HEK293 (cell line): ENCODE measurements around the gene MAZ.
A peak's percentile ranks its signal among the peaks of the same experiment; 100 is the strongest.

Experiments
- BCL11A ChIP-seq: fragments of 450-650 bp; formaldehyde crosslinking; IDR thresholded peaks from 2 replicates; pipeline ENCODE4 v1.5.1; 2016; ENCODE audit warnings: low read depth, missing biosample characterization, missing genetic modification characterization
- GLIS2 ChIP-seq: fragments of 450-650 bp; formaldehyde crosslinking; IDR thresholded peaks from 2 replicates; pipeline ENCODE4 v1.5.1; 2016; ENCODE audit warnings: missing biosample characterization, missing genetic modification characterization
- KLF16 ChIP-seq: fragments of 450-650 bp; formaldehyde crosslinking; IDR thresholded peaks from 2 replicates; pipeline ENCODE4 v1.5.1; 2017; ENCODE audit warnings: missing biosample characterization, missing genetic modification characterization
- MZF1 ChIP-seq: fragments of 450-650 bp; formaldehyde crosslinking; IDR thresholded peaks from 2 replicates; pipeline ENCODE4 v1.5.1; 2017; ENCODE audit warnings: missing biosample characterization, missing genetic modification characterization, borderline replicate concordance
- SETDB1 ChIP-seq: IDR thresholded peaks from one replicate; pipeline ENCODE4 v1.6.1; 2017; ENCODE audit warnings: mild to moderate bottlenecking, low read length, moderate library complexity, mixed read lengths; ENCODE audit not compliant: insufficient read length
- SP3 ChIP-seq: fragments of 450-650 bp; formaldehyde crosslinking; IDR thresholded peaks from 2 replicates; pipeline ENCODE4 v1.5.1; 2016; ENCODE audit warnings: missing biosample characterization, missing genetic modification characterization
- ZBTB17 ChIP-seq: fragments of 450-650 bp; formaldehyde crosslinking; IDR thresholded peaks from 2 replicates; pipeline ENCODE4 v1.5.1; 2016; ENCODE audit warnings: missing biosample characterization, missing genetic modification characterization
- ZNF248 ChIP-seq: fragments of 450-650 bp; formaldehyde crosslinking; IDR thresholded peaks from 2 replicates; pipeline ENCODE4 v1.5.1; 2017; ENCODE audit warnings: missing biosample characterization, missing genetic modification characterization
- ZNF292 ChIP-seq: fragments of 450-650 bp; formaldehyde crosslinking; IDR thresholded peaks from 2 replicates; pipeline ENCODE4 v1.5.1; 2016; ENCODE audit warnings: low read depth, missing biosample characterization, missing genetic modification characterization, borderline replicate concordance
- ZNF324 ChIP-seq: fragments of 450-650 bp; formaldehyde crosslinking; IDR thresholded peaks from 2 replicates; pipeline ENCODE4 v1.5.1; 2016; ENCODE audit warnings: missing biosample characterization, missing genetic modification characterization
- ZNF433 ChIP-seq: fragments of 450-650 bp; formaldehyde crosslinking; IDR thresholded peaks from 2 replicates; pipeline ENCODE4 v1.5.1; 2016; ENCODE audit warnings: missing biosample characterization, missing genetic modification characterization, low read depth
- ZNF544 ChIP-seq: fragments of 450-650 bp; formaldehyde crosslinking; IDR thresholded peaks from 2 replicates; pipeline ENCODE4 v1.5.0; 2017; ENCODE audit warnings: missing biosample characterization, missing genetic modification characterization
- ZNF571 ChIP-seq: fragments of 450-650 bp; formaldehyde crosslinking; IDR thresholded peaks from 2 replicates; pipeline ENCODE4 v1.5.0; 2017; ENCODE audit warnings: missing biosample characterization, missing genetic modification characterization
- ZNF610 ChIP-seq: fragments of 450-650 bp; formaldehyde crosslinking; IDR thresholded peaks from 2 replicates; pipeline ENCODE4 v1.5.1; 2016; ENCODE audit warnings: missing biosample characterization, missing genetic modification characterization, borderline replicate concordance
- ZNF626 ChIP-seq: fragments of 450-650 bp; sonication (Bioruptor Pico); formaldehyde crosslinking; IDR thresholded peaks from 2 replicates; pipeline ENCODE4 v1.5.1; 2018; ENCODE audit warnings: missing biosample characterization, missing genetic modification characterization, inconsistent platforms
- ZNF677 ChIP-seq: fragments of 450-650 bp; IDR thresholded peaks from 2 replicates; pipeline ENCODE4 v1.5.0; 2018; ENCODE audit warnings: missing biosample characterization, mild to moderate bottlenecking, missing genetic modification characterization, moderate library complexity
- ZXDB ChIP-seq: fragments of 450-650 bp; formaldehyde crosslinking; IDR thresholded peaks from 2 replicates; pipeline ENCODE4 v1.5.1; 2016; ENCODE audit warnings: missing biosample characterization, missing genetic modification characterization
- TF ChIP-seq, protein P1 (sequence below): fragments of 450-650 bp; formaldehyde crosslinking; IDR thresholded peaks from 2 replicates; pipeline ENCODE4 v1.5.1; 2016; ENCODE audit warnings: missing biosample characterization, missing genetic modification characterization
- TF ChIP-seq, protein P2 (sequence below): fragments of 450-650 bp; formaldehyde crosslinking; IDR thresholded peaks from 2 replicates; pipeline ENCODE4 v1.5.1; 2016; ENCODE audit warnings: missing biosample characterization, missing genetic modification characterization
- TF ChIP-seq, protein P3 (sequence below): fragments of 450-650 bp; formaldehyde crosslinking; IDR thresholded peaks from 2 replicates; pipeline ENCODE4 v1.5.1; 2016; ENCODE audit warnings: missing biosample characterization, missing genetic modification characterization
- TF ChIP-seq, protein P4 (sequence below): fragments of 450-650 bp; formaldehyde crosslinking; IDR thresholded peaks from 2 replicates; pipeline ENCODE4 v1.5.1; 2016; ENCODE audit warnings: missing biosample characterization, missing genetic modification characterization
- TF ChIP-seq, protein P5 (sequence below): fragments of 450-650 bp; formaldehyde crosslinking; IDR thresholded peaks from 2 replicates; pipeline ENCODE4 v1.5.1; 2016; ENCODE audit warnings: missing biosample characterization, missing genetic modification characterization, borderline replicate concordance
- TF ChIP-seq, protein P6 (sequence below): fragments of 450-650 bp; formaldehyde crosslinking; IDR thresholded peaks from 2 replicates; pipeline ENCODE4 v1.5.1; 2016; ENCODE audit warnings: missing biosample characterization, missing genetic modification characterization

Gene MAZ

DNA sequence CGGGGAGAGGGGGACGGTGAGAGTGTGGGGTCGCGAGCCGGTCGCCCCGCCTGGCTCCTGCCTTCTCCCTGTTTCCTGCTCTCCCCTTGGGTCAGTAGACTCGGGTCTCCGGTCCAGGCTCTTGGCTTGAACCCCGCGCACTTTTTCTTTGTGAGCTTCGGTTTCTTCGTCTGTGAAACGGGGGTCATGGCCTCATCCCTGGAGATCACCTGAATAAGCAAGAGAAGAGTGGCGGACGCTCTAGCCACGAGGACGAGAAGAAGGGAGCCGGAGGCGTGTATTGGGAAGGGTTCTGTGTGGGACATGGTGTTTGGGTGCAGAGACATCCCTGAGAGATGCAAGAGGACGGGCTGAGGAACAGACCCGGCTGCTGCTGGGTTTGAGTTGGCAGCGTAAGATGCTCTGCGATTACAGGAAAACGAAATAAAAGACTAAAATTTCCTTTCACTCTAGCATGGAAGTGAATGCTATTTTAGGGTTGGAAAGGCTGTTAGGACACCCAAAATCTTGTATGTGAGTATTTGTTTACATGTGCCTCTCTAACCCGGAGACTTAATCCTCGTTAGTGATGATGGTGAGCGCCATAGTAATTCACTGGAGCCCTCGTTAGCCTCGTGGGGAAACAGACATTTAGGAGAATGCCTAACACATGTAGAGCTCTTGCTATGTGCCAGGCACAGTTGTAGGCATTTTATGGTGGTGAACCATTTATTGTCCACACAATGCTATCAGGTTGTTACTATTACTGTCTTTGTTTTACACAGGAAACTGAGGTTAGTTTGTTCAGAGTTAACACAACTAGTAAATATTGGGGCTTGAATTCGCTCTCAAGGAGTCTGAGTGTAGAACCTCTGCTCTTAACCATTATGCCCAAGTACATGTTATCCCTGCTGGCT is 15.1 kb upstream of the MAZ start (continued):
- no peak for TF ChIP-seq ZBTB17 (tag by site-specific recombination)
- no peak for TF ChIP-seq ZNF433 (tag by site-specific recombination)
- TF ChIP-seq, protein P1, sequence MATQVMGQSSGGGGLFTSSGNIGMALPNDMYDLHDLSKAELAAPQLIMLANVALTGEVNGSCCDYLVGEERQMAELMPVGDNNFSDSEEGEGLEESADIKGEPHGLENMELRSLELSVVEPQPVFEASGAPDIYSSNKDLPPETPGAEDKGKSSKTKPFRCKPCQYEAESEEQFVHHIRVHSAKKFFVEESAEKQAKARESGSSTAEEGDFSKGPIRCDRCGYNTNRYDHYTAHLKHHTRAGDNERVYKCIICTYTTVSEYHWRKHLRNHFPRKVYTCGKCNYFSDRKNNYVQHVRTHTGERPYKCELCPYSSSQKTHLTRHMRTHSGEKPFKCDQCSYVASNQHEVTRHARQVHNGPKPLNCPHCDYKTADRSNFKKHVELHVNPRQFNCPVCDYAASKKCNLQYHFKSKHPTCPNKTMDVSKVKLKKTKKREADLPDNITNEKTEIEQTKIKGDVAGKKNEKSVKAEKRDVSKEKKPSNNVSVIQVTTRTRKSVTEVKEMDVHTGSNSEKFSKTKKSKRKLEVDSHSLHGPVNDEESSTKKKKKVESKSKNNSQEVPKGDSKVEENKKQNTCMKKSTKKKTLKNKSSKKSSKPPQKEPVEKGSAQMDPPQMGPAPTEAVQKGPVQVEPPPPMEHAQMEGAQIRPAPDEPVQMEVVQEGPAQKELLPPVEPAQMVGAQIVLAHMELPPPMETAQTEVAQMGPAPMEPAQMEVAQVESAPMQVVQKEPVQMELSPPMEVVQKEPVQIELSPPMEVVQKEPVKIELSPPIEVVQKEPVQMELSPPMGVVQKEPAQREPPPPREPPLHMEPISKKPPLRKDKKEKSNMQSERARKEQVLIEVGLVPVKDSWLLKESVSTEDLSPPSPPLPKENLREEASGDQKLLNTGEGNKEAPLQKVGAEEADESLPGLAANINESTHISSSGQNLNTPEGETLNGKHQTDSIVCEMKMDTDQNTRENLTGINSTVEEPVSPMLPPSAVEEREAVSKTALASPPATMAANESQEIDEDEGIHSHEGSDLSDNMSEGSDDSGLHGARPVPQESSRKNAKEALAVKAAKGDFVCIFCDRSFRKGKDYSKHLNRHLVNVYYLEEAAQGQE (tag by site-specific recombination): 0 out of 2 replicates have a peak, but pooled peaks have one; percentile 13
- TF ChIP-seq ZNF626 (tag by site-specific recombination): no peak
- no peak for TF ChIP-seq SETDB1
- TF ChIP-seq ZXDB: peak; percentile 36; the same call in 1 of the 2 replicates
- TF ChIP-seq, protein P2, sequence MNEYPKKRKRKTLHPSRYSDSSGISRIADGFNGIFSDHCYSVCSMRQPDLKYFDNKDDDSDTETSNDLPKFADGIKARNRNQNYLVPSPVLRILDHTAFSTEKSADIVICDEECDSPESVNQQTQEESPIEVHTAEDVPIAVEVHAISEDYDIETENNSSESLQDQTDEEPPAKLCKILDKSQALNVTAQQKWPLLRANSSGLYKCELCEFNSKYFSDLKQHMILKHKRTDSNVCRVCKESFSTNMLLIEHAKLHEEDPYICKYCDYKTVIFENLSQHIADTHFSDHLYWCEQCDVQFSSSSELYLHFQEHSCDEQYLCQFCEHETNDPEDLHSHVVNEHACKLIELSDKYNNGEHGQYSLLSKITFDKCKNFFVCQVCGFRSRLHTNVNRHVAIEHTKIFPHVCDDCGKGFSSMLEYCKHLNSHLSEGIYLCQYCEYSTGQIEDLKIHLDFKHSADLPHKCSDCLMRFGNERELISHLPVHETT (tag by site-specific recombination): 0 out of 2 replicates have a peak, but pooled peaks have one; percentile 3
- TF ChIP-seq, protein P3, sequence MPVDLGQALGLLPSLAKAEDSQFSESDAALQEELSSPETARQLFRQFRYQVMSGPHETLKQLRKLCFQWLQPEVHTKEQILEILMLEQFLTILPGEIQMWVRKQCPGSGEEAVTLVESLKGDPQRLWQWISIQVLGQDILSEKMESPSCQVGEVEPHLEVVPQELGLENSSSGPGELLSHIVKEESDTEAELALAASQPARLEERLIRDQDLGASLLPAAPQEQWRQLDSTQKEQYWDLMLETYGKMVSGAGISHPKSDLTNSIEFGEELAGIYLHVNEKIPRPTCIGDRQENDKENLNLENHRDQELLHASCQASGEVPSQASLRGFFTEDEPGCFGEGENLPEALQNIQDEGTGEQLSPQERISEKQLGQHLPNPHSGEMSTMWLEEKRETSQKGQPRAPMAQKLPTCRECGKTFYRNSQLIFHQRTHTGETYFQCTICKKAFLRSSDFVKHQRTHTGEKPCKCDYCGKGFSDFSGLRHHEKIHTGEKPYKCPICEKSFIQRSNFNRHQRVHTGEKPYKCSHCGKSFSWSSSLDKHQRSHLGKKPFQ: no peak
- no peak for TF ChIP-seq ZNF292
- TF ChIP-seq, protein P4, sequence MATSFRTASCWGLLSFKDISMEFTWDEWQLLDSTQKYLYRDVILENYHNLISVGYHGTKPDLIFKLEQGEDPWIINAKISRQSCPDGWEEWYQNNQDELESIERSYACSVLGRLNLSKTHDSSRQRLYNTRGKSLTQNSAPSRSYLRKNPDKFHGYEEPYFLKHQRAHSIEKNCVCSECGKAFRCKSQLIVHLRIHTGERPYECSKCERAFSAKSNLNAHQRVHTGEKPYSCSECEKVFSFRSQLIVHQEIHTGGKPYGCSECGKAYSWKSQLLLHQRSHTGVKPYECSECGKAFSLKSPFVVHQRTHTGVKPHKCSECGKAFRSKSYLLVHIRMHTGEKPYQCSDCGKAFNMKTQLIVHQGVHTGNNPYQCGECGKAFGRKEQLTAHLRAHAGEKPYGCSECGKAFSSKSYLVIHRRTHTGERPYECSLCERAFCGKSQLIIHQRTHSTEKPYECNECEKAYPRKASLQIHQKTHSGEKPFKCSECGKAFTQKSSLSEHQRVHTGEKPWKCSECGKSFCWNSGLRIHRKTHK (tag by site-specific recombination): no peak
- TF ChIP-seq, protein P5, sequence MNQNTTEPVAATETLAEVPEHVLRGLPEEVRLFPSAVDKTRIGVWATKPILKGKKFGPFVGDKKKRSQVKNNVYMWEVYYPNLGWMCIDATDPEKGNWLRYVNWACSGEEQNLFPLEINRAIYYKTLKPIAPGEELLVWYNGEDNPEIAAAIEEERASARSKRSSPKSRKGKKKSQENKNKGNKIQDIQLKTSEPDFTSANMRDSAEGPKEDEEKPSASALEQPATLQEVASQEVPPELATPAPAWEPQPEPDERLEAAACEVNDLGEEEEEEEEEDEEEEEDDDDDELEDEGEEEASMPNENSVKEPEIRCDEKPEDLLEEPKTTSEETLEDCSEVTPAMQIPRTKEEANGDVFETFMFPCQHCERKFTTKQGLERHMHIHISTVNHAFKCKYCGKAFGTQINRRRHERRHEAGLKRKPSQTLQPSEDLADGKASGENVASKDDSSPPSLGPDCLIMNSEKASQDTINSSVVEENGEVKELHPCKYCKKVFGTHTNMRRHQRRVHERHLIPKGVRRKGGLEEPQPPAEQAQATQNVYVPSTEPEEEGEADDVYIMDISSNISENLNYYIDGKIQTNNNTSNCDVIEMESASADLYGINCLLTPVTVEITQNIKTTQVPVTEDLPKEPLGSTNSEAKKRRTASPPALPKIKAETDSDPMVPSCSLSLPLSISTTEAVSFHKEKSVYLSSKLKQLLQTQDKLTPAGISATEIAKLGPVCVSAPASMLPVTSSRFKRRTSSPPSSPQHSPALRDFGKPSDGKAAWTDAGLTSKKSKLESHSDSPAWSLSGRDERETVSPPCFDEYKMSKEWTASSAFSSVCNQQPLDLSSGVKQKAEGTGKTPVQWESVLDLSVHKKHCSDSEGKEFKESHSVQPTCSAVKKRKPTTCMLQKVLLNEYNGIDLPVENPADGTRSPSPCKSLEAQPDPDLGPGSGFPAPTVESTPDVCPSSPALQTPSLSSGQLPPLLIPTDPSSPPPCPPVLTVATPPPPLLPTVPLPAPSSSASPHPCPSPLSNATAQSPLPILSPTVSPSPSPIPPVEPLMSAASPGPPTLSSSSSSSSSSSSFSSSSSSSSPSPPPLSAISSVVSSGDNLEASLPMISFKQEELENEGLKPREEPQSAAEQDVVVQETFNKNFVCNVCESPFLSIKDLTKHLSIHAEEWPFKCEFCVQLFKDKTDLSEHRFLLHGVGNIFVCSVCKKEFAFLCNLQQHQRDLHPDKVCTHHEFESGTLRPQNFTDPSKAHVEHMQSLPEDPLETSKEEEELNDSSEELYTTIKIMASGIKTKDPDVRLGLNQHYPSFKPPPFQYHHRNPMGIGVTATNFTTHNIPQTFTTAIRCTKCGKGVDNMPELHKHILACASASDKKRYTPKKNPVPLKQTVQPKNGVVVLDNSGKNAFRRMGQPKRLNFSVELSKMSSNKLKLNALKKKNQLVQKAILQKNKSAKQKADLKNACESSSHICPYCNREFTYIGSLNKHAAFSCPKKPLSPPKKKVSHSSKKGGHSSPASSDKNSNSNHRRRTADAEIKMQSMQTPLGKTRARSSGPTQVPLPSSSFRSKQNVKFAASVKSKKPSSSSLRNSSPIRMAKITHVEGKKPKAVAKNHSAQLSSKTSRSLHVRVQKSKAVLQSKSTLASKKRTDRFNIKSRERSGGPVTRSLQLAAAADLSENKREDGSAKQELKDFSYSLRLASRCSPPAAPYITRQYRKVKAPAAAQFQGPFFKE (tag by site-specific recombination): no peak
- no peak for TF ChIP-seq ZNF571 (tag by site-specific recombination)
- no peak for TF ChIP-seq ZNF248 (tag by site-specific recombination)
- no peak for TF ChIP-seq GLIS2 (tag by site-specific recombination)
- TF ChIP-seq BCL11A (tag by site-specific recombination): no peak
- TF ChIP-seq MZF1 (tag by site-specific recombination): no peak
- TF ChIP-seq ZNF610 (tag by site-specific recombination): no peak
- TF ChIP-seq KLF16: no peak
- TF ChIP-seq SP3 (tag by site-specific recombination): peak; percentile 65; the same call in 1 of the 2 replicates
- TF ChIP-seq, protein P6, sequence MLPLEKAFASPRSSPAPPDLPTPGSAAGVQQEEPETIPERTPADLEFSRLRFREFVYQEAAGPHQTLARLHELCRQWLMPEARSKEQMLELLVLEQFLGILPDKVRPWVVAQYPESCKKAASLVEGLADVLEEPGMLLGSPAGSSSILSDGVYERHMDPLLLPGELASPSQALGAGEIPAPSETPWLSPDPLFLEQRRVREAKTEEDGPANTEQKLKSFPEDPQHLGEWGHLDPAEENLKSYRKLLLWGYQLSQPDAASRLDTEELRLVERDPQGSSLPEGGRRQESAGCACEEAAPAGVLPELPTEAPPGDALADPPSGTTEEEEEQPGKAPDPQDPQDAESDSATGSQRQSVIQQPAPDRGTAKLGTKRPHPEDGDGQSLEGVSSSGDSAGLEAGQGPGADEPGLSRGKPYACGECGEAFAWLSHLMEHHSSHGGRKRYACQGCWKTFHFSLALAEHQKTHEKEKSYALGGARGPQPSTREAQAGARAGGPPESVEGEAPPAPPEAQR (tag by site-specific recombination): no peak
- TF ChIP-seq ZNF544: no peak
- TF ChIP-seq ZNF324 (tag by site-specific recombination): 0 out of 2 replicates have a peak, but pooled peaks have one; percentile 9
- no peak for TF ChIP-seq ZNF677
